SK-N-SH (cell line): ENCODE results near the gene ZFAND2A. TPM values are rescaled to one million over a fixed set of nuclear protein-coding genes. Genes with fewer than 3 reads are reported as not detected.

Experiments used
- CTCF ChIA-PET: fragments of 300-600, 350-600 bp; formaldehyde crosslinking; extraction: SDS; loops from one replicate; lab custom pipeline; 2021; lab: Yijun Ruan, JAX
- POLR2A ChIA-PET: fragments of 350-600 bp; sonication (Branson Sonifier 250); formaldehyde crosslinking; extraction: SDS; loops from one replicate; lab custom pipeline; 2020; ENCODE audit warnings: antibody characterized with exemption, inconsistent platforms; lab: Yijun Ruan, JAX
- DNase-seq: peaks from one replicate; pipeline ENCODE4 v3.0.0; 2012
- H2AFZ ChIP-seq: fragments of 200-600 bp; sonication (generic); 2 replicates; pipeline ENCODE4 v1.8.1; 2016; ENCODE audit warnings: antibody characterized with exemption, mild to moderate bottlenecking, low read depth
- H3F3A ChIP-seq: fragments of 200-600 bp; sonication (generic); replicated peaks from 2 replicates; pipeline ENCODE3; 2016; ENCODE audit warnings: antibody characterized with exemption, mild to moderate bottlenecking; ENCODE audit not compliant: insufficient read depth
- H3K27ac ChIP-seq, 2 experiments: fragments of 200-500 bp in 1 of 2; fragments of 200-600 bp in 1 of 2; sonication (Bioruptor generic) in 1 of 2; sonication (generic), shearing (Covaris generic) in 1 of 2; 2 replicates each; pipeline versions ENCODE4 v1.5.1 to v1.6.1; 2014 to 2016; ENCODE audit warnings: low read depth in 2 of 2, inconsistent platforms in 1 of 2, low read length in 1 of 2, mild to moderate bottlenecking in 1 of 2, mixed read lengths in 1 of 2
- H3K27me3 ChIP-seq: fragments of 200-600 bp; sonication (generic), shearing (Covaris generic); 2 replicates; pipeline ENCODE4 v1.6.1; 2016; ENCODE audit warnings: mixed run types; ENCODE audit not compliant: insufficient read depth
- H3K36me3 ChIP-seq, 2 experiments: fragments of 200-500 bp in 1 of 2; fragments of 200-600 bp in 1 of 2; sonication (Bioruptor generic) in 1 of 2; sonication (generic) in 1 of 2; replicated peaks in 1 of 2; 2 replicates each; pipeline versions ENCODE3 to v1.5.1; 2014 to 2016; ENCODE audit warnings: low read length in 1 of 2, mild to moderate bottlenecking in 1 of 2; ENCODE audit not compliant: insufficient read depth in 2 of 2, control insufficient read depth in 1 of 2
- H3K4me1 ChIP-seq, 2 experiments: fragments of 200-500 bp in 1 of 2; fragments of 200-600 bp in 1 of 2; sonication (Bioruptor generic) in 1 of 2; sonication (generic), shearing (Covaris generic) in 1 of 2; 2 replicates each; pipeline versions ENCODE4 v1.5.1 to v1.6.1; 2014 to 2016; ENCODE audit warnings: low read depth in 1 of 2, low read length in 1 of 2, mixed run types in 1 of 2; ENCODE audit not compliant: insufficient read depth in 2 of 2, control insufficient read depth in 1 of 2
- H3K4me2 ChIP-seq: fragments of 200-600 bp; sonication (generic), shearing (Covaris generic); 2 replicates; pipeline ENCODE4 v1.6.1; 2017; ENCODE audit warnings: mixed run types
- H3K4me3 ChIP-seq, 2 experiments: fragments of 200-500 bp in 1 of 2; fragments of 200-600 bp in 1 of 2; sonication (Bioruptor generic) in 1 of 2; sonication (generic), shearing (Covaris generic) in 1 of 2; 2 replicates each; pipeline versions ENCODE4 v1.5.1 to v1.8.1; 2014 to 2016; ENCODE audit warnings: low read depth in 2 of 2, inconsistent platforms in 1 of 2, low read length in 1 of 2, mild to moderate bottlenecking in 1 of 2, mixed read lengths in 1 of 2, moderate library complexity in 1 of 2
- H3K79me2 ChIP-seq: fragments of 200-600 bp; sonication (generic); 2 replicates; pipeline ENCODE4 v1.8.1; 2017; ENCODE audit warnings: mild to moderate bottlenecking; ENCODE audit not compliant: insufficient read depth
- H3K9ac ChIP-seq: fragments of 200-600 bp; sonication (generic); 2 replicates; pipeline ENCODE4 v1.6.1; 2017; ENCODE audit warnings: mixed run types
- H3K9me2 ChIP-seq: fragments of 200-600 bp; sonication (generic); 2 replicates; pipeline ENCODE4 v1.6.1; 2017; ENCODE audit warnings: mixed run types
- H3K9me3 ChIP-seq: fragments of 200-600 bp; sonication (generic); 2 replicates; pipeline ENCODE4 v1.6.1; 2017; ENCODE audit warnings: mixed run types, mild to moderate bottlenecking, moderate library complexity
- H4K20me1 ChIP-seq: fragments of 200-600 bp; sonication (generic); 2 replicates; pipeline ENCODE4 v1.6.1; 2017; ENCODE audit warnings: mild to moderate bottlenecking, mixed run types; ENCODE audit not compliant: insufficient read depth
- ELF1 ChIP-seq: IDR thresholded peaks from 2 replicates; pipeline ENCODE4 v1.4.0; 2012
- EP300 ChIP-seq, 2 experiments: IDR thresholded peaks; 2 replicates each; pipeline versions ENCODE4 v1.4.0 to v1.6.1; 2012; ENCODE audit warnings: borderline replicate concordance in 1 of 2, low read depth in 1 of 2, low read length in 1 of 2
- MAX ChIP-seq: IDR thresholded peaks from 2 replicates; pipeline ENCODE4 v1.4.0; 2012; ENCODE audit warnings: low read depth
- MEF2A ChIP-seq: IDR thresholded peaks from 2 replicates; pipeline ENCODE4 v1.4.0; 2012; ENCODE audit warnings: low read depth, borderline replicate concordance
- MXI1 ChIP-seq: IDR thresholded peaks from 2 replicates; pipeline ENCODE4 v1.6.1; 2012; ENCODE audit warnings: mild to moderate bottlenecking, low read depth, low read length, improper control_type of control experiment
- NFIC ChIP-seq: IDR thresholded peaks from 2 replicates; pipeline ENCODE4 v1.4.0; 2012; ENCODE audit warnings: borderline replicate concordance
- RCOR1 ChIP-seq: fragments of 150-350 bp; IDR thresholded peaks from 2 replicates; pipeline ENCODE4 v1.6.1; 2017; ENCODE audit warnings: antibody characterized with exemption, low read length
- RXRA ChIP-seq: IDR thresholded peaks from 2 replicates; pipeline ENCODE4 v1.4.0; 2012; ENCODE audit warnings: low read depth, mild to moderate bottlenecking, borderline replicate concordance
- SIN3A ChIP-seq: IDR thresholded peaks from 2 replicates; pipeline ENCODE4 v1.6.1; 2012; ENCODE audit warnings: low read depth, mild to moderate bottlenecking, low read length, moderate library complexity, borderline replicate concordance
- TAF1 ChIP-seq: IDR thresholded peaks from 2 replicates; pipeline ENCODE4 v1.6.1; 2012; ENCODE audit warnings: low read depth, mild to moderate bottlenecking, low read length, moderate library complexity, borderline replicate concordance
- TEAD4 ChIP-seq: IDR thresholded peaks from 2 replicates; pipeline ENCODE4 v1.4.0; 2012; ENCODE audit warnings: mild to moderate bottlenecking, borderline replicate concordance; ENCODE audit not compliant: insufficient read depth
- USF2 ChIP-seq: fragments of 150-350 bp; IDR thresholded peaks from 2 replicates; pipeline ENCODE4 v1.6.1; 2017; ENCODE audit warnings: antibody characterized with exemption, low read length, low read depth, borderline replicate concordance
- WGBS: methylation state at CpG from one replicate; pipeline ENCODE4 v1.1.6; 2017; ENCODE audit warnings: low lambda C conversion rate; 5-methylcytosine and 5-hydroxymethylcytosine counted together
- polyA plus RNA-seq, 3 experiments: library from polyadenylated mRNA; depleted of rRNA; stranded (reverse); fragments of >200 nt; gene quantifications; 2 replicates each; pipeline ENCODE4 v1.2.3, GENCODE V29; 2012
- TF ChIP-seq, protein P1 (sequence below): IDR thresholded peaks from 2 replicates; pipeline ENCODE4 v1.4.0; 2012; ENCODE audit warnings: low read depth, borderline replicate concordance
- TF ChIP-seq, protein P2 (sequence below): IDR thresholded peaks from 2 replicates; pipeline ENCODE4 v1.4.0; 2012; ENCODE audit warnings: low read depth, borderline replicate concordance
- TF ChIP-seq, protein P3 (sequence below): fragments of 200-600 bp; sonication (generic); IDR thresholded peaks from 2 replicates; pipeline ENCODE4 v1.6.1; 2017; ENCODE audit warnings: antibody characterized with exemption, mild to moderate bottlenecking, moderate library complexity
- TF ChIP-seq, protein P4 (sequence below): IDR thresholded peaks from 2 replicates; pipeline ENCODE4; 2012

The ZFAND2A gene
- polyA plus RNA-seq, 1 of the 3 experiments (the other 2 are of a cell fraction): 38.9 TPM

DNA sequence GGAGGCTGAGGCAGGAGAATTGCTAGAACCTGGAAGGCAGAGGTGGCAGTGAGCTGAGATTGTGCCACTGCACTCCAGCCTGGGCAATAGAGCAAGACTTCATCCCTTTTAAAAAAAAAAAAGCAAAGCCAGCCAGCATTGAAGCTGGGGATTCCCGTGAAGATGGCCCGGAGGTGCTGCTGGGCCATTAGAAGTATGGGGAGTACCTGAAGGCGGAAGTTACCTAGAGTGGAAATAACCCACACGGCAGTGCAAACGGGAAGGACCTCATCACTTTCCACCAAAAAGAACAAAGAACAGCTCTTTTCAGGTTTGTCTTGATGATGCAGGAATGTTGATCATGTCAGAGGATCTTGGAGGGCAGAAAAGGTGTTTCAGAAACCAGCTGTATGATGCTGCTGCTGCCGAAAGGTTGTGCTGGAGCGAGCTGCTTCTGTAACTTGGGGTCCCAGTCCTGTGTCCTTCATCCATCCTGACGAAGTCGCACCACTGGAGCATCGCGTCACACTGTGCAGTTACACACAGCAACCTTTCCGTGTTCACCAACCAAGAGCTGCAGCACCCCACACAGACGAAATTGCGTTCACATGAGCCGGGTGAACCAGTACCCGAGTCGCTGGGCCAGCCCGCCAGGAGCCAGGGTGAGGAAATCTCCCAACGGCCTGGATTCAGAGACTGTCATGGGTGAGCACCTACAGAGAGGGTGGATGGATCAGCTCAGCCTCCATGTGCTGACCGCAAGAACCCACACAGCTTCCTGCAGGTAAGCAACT, 8.2 kb downstream of the ZFAND2A start:
- H3K27ac ChIP-seq: no peak overlapping the region
- DNase-seq: no peak
- TF ChIP-seq, protein P1, sequence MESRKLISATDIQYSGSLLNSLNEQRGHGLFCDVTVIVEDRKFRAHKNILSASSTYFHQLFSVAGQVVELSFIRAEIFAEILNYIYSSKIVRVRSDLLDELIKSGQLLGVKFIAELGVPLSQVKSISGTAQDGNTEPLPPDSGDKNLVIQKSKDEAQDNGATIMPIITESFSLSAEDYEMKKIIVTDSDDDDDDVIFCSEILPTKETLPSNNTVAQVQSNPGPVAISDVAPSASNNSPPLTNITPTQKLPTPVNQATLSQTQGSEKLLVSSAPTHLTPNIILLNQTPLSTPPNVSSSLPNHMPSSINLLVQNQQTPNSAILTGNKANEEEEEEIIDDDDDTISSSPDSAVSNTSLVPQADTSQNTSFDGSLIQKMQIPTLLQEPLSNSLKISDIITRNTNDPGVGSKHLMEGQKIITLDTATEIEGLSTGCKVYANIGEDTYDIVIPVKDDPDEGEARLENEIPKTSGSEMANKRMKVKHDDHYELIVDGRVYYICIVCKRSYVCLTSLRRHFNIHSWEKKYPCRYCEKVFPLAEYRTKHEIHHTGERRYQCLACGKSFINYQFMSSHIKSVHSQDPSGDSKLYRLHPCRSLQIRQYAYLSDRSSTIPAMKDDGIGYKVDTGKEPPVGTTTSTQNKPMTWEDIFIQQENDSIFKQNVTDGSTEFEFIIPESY: no peak
- no peak for TF ChIP-seq RXRA
- TF ChIP-seq, protein P2, sequence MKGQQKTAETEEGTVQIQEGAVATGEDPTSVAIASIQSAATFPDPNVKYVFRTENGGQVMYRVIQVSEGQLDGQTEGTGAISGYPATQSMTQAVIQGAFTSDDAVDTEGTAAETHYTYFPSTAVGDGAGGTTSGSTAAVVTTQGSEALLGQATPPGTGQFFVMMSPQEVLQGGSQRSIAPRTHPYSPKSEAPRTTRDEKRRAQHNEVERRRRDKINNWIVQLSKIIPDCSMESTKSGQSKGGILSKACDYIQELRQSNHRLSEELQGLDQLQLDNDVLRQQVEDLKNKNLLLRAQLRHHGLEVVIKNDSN: no peak
- no peak for TF ChIP-seq SIN3A
- no peak for TF ChIP-seq MAX
- no peak for TF ChIP-seq ELF1
- TF ChIP-seq MEF2A: no peak
- no peak for TF ChIP-seq RCOR1
- no peak for TF ChIP-seq NFIC
- TF ChIP-seq MXI1: no peak
- TF ChIP-seq TAF1: no peak
- TF ChIP-seq, protein P3, sequence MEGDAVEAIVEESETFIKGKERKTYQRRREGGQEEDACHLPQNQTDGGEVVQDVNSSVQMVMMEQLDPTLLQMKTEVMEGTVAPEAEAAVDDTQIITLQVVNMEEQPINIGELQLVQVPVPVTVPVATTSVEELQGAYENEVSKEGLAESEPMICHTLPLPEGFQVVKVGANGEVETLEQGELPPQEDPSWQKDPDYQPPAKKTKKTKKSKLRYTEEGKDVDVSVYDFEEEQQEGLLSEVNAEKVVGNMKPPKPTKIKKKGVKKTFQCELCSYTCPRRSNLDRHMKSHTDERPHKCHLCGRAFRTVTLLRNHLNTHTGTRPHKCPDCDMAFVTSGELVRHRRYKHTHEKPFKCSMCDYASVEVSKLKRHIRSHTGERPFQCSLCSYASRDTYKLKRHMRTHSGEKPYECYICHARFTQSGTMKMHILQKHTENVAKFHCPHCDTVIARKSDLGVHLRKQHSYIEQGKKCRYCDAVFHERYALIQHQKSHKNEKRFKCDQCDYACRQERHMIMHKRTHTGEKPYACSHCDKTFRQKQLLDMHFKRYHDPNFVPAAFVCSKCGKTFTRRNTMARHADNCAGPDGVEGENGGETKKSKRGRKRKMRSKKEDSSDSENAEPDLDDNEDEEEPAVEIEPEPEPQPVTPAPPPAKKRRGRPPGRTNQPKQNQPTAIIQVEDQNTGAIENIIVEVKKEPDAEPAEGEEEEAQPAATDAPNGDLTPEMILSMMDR: no peak
- TF ChIP-seq EP300 (IDR thresholded peaks at IDR 0.05; ENCODE audit: borderline replicate concordance in 1 of 2, low read depth in 1 of 2, low read length in 1 of 2): no peak
- TF ChIP-seq TEAD4: no peak
- no peak for TF ChIP-seq USF2
- TF ChIP-seq, protein P4, sequence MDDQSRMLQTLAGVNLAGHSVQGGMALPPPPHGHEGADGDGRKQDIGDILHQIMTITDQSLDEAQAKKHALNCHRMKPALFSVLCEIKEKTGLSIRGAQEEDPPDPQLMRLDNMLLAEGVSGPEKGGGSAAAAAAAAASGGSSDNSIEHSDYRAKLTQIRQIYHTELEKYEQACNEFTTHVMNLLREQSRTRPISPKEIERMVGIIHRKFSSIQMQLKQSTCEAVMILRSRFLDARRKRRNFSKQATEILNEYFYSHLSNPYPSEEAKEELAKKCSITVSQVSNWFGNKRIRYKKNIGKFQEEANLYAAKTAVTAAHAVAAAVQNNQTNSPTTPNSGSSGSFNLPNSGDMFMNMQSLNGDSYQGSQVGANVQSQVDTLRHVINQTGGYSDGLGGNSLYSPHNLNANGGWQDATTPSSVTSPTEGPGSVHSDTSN: no peak
- TF ChIP-seq, all 33 proteins: peak for 0
- Histone ChIP-seq H4K20me1 (no peaks in the 10 kb centered on the region), H3K4me2 (no peak overlapping the region), H3K27me3 (no peaks in the 10 kb centered on the region), H3K4me1 (peaks cover 0 to 4% of the 10 kb centered on the region in 2 experiments; a peak in 2 of 4 replicates), H3K4me3 (no peak overlapping the region), H3K36me3 (peaks cover 34 to 39% of the 10 kb centered on the region in 2 experiments), H3F3A (peaks cover 5% of the 10 kb centered on the region), H3K79me2 (peaks cover 20% of the 10 kb centered on the region; the same call in 1 of the 2 replicates), H2AFZ (no peak overlapping the region), H3K9me3 (no peaks in the 10 kb centered on the region), H3K9me2 (no peaks in the 10 kb centered on the region), H3K9ac (no peak overlapping the region)
- WGBS: 91% methylated on average over 17 of the region's 20 CpGs
- ChIA-PET CTCF (interaction anchor here (0.7 to 5.0 kb wide), 9 partner anchors 9 to 158 kb away, joined by 3 to 57 read pairs (median 4); partner anchors contain the start of gene GPER1), POLR2A (interaction anchor here (0.6 kb wide), 1 partner anchor 9 kb away, joined by 3 read pairs; no protein-coding TSS in a partner anchor)
